OCI-LY1 (cell line): Measurements from ENCODE around the gene PSMC2.

Experiments
- CTCF ChIP-seq: fragments of 200-600 bp; sonication (generic), shearing (Covaris generic); IDR thresholded peaks from 2 replicates; pipeline ENCODE4 v1.5.1; 2017; ENCODE audit warnings: mild to moderate bottlenecking, antibody characterized with exemption, low read length, moderate library complexity, mixed read lengths
- EZH2 ChIP-seq: fragments of 200-600 bp; sonication (generic), shearing (Covaris generic); IDR thresholded peaks from 2 replicates; pipeline ENCODE4 v1.8.0; 2017; ENCODE audit warnings: borderline replicate concordance, mixed run types, mild to moderate bottlenecking, antibody characterized with exemption, low read length, moderate library complexity, mixed read lengths

- TF ChIP-seq EZH2 (no peak), CTCF (no peak)
Measured at GRCh38 chr7:103387242-103387641, 39.8 kb downstream of the PSMC2 start.
